OCI-LY7 (cell line): ENCODE data around the gene SMR3B. TPM values are rescaled to one million over a fixed set of nuclear protein-coding genes. Genes with fewer than 3 reads are reported as not detected.

Source experiments
- BruUV-seq: library from RNA; stranded (reverse); fragments of 400-500 nt; replicated peaks from 2 replicates; lab custom pipeline; 2021; lab: Mats Ljungman, UMichigan
- CTCF ChIA-PET: fragments of 300-600 bp; sonication (Branson Sonifier 250); formaldehyde crosslinking; loops from one replicate; lab custom pipeline; 2022; ENCODE audit warnings: antibody characterized with exemption; ENCODE audit not compliant: unreplicated experiment; lab: Charles Lee
- POLR2A ChIA-PET: fragments of 300-600 bp; sonication (Branson Sonifier 250); formaldehyde crosslinking; loops from one replicate; lab custom pipeline; 2022; ENCODE audit warnings: antibody characterized with exemption; lab: Charles Lee
- DNase-seq: peaks from one replicate; pipeline ENCODE4 v3.0.0-alpha.2; 2015; ENCODE audit warnings: low spot score
- H2AFZ ChIP-seq: fragments of 200-600 bp; sonication (generic), shearing (Covaris generic); 2 replicates; pipeline ENCODE4 v1.6.1; 2014; ENCODE audit warnings: mild to moderate bottlenecking, antibody characterized with exemption, low read length, moderate library complexity
- H3K27ac ChIP-seq: fragments of 200-600 bp; sonication (generic); 2 replicates; pipeline ENCODE4 v1.5.1; 2014; ENCODE audit warnings: mixed run types, low read depth, mild to moderate bottlenecking, moderate library complexity, low read length, inconsistent platforms; ENCODE audit not compliant: poor library complexity, severe bottlenecking
- H3K36me3 ChIP-seq: fragments of 200-600 bp; sonication (generic); 2 replicates; pipeline ENCODE4 v1.6.1; 2014; ENCODE audit warnings: mild to moderate bottlenecking, antibody characterized with exemption, low read length, moderate library complexity, mixed read lengths; ENCODE audit not compliant: insufficient read depth
- H3K4me1 ChIP-seq: fragments of 200-600 bp; sonication (generic); 2 replicates; pipeline ENCODE4 v1.5.1; 2014; ENCODE audit warnings: mild to moderate bottlenecking, low read length; ENCODE audit not compliant: insufficient read depth, poor library complexity, severe bottlenecking
- H3K4me2 ChIP-seq: fragments of 200-600 bp; sonication (generic); 2 replicates; pipeline ENCODE4 v1.6.1; 2014; ENCODE audit warnings: mild to moderate bottlenecking, low read length
- H3K4me3 ChIP-seq: fragments of 200-600 bp; sonication (generic); 2 replicates; pipeline ENCODE4 v1.5.1; 2014; ENCODE audit warnings: mild to moderate bottlenecking, low read depth, low read length; ENCODE audit not compliant: poor library complexity, severe bottlenecking
- H3K79me2 ChIP-seq: fragments of 200-600 bp; sonication (generic); 2 replicates; pipeline ENCODE4 v1.6.1; 2016; ENCODE audit warnings: low read depth, mild to moderate bottlenecking, low read length, moderate library complexity, mixed read lengths; ENCODE audit not compliant: insufficient read depth
- H3K9me2 ChIP-seq: fragments of 200-600 bp; sonication (generic); 2 replicates; pipeline ENCODE4 v1.6.1; 2016; ENCODE audit warnings: mild to moderate bottlenecking, low read length, mixed read lengths; ENCODE audit not compliant: insufficient read depth
- H3K9me3 ChIP-seq: fragments of 200-600 bp; sonication (generic); 2 replicates; pipeline ENCODE4 v1.6.1; 2014; ENCODE audit warnings: mild to moderate bottlenecking, mixed run types, low read length, mixed read lengths
- H4K20me1 ChIP-seq: fragments of 200-600 bp; sonication (generic); 2 replicates; pipeline ENCODE4 v1.6.1; 2014; ENCODE audit warnings: mild to moderate bottlenecking, antibody characterized with exemption, low read length, moderate library complexity, mixed read lengths; ENCODE audit not compliant: insufficient read depth
- EZH2phosphoT487 ChIP-seq: fragments of 200-600 bp; sonication (generic); IDR thresholded peaks from 2 replicates; pipeline ENCODE4 v1.6.1; 2018; ENCODE audit warnings: low read depth, borderline replicate concordance, mild to moderate bottlenecking, mixed run types, antibody characterized with exemption, low read length, moderate library complexity, mixed read lengths
- intact Hi-C: fragments of 100-400 bp; cut with micrococcal nuclease; formaldehyde crosslinking; loops from one replicate; pipeline ENCODE4 v1.10.0; 2022; ENCODE audit not compliant: unreplicated experiment
- total RNA-seq, 2 experiments: library from RNA; depleted of rRNA in 1 of 2; stranded (reverse); fragments of >200 nt in 1 of 2; shearing (Covaris generic) in 1 of 2; gene quantifications; 2 replicates each; pipeline ENCODE4 v1.2.3, GENCODE V29; 2014 to 2022
- TF ChIP-seq, protein P1 (sequence below): fragments of 200-600 bp; sonication (generic); conservative IDR thresholded peaks from 2 replicates; pipeline ENCODE4 v1.5.1; 2014; ENCODE audit warnings: mild to moderate bottlenecking, antibody characterized with exemption, low read length, moderate library complexity, mixed read lengths

The SMR3B gene
- total RNA-seq, 2 experiments from 2014 or later = not detected

DNA sequence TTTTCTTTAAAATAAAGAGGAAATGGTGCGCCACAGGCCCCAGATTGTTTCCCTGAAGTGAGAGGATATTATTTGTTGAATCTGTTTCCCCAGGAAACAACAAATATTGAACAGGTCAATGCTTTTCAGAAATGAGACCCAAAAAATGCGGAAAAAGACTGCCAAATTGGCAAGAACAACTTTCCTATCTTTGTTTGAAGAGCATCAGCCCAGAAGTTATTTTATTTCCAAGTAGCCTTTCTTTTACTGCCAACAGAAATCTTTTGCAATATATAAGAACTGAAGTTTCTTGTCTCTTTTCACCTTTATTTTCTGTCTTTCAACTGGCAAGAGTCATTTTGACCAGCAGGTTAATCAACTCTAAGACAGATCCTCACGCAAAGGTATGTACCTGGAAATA, 22.5 kb upstream of the SMR3B start, which contains the start of gene SMR3A:
SMR3A (plus strand) TSS at position 301 of the 400 bp plus-strand sequence. CDS start 1,356 bp downstream, outside the sequence.
- CTCF ChIA-PET = no interaction called here

DNA sequence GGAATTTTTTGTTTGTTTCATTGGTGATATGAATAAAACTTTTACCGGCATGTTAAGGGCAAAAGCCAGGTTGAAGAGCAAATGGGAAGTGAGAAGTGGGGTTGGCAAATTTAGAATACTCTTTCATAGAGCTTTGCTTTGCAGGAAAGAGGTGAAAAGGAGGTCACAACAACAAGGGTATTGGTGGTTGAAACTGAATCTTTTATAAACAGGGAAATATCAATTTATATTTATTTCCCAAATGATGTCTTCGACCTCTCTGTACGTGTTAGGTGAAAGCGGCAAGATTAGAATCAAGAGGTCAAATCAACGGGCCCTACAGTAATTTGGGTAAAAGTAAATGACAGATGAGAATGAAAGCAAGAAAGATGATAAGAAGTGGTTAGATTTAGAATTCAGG, 18.9 kb upstream of the SMR3B start:
- H4K20me1 ChIP-seq = no peaks in the 10 kb centered on the region
- CTCF ChIA-PET = no interaction called here
- DNase-seq = no peak

More for the DNA sequence above, 22.5 kb upstream of the SMR3B start, which contains the start of gene SMR3A:
- no TSS peak for BruUV-seq
- Histone ChIP-seq H3K79me2 (no peaks in the 10 kb centered on the region), H3K36me3 (no peaks in the 10 kb centered on the region), H3K4me1 (no peaks in the 10 kb centered on the region), H3K9me2 (no peaks in the 10 kb centered on the region), H3K4me2 (no peak within 1 kb of the TSS), H3K9me3 (no peaks in the 10 kb centered on the region), H3K27ac (no peak within 1 kb of the TSS), H2AFZ (no peak within 1 kb of the TSS), H3K4me3 (no peak within 1 kb of the TSS), H4K20me1 (no peaks in the 10 kb centered on the region)
- intact Hi-C loops = no loop called here
- POLR2A ChIA-PET = no interaction called here
- DNase-seq = no peak
- TF ChIP-seq, protein P1, sequence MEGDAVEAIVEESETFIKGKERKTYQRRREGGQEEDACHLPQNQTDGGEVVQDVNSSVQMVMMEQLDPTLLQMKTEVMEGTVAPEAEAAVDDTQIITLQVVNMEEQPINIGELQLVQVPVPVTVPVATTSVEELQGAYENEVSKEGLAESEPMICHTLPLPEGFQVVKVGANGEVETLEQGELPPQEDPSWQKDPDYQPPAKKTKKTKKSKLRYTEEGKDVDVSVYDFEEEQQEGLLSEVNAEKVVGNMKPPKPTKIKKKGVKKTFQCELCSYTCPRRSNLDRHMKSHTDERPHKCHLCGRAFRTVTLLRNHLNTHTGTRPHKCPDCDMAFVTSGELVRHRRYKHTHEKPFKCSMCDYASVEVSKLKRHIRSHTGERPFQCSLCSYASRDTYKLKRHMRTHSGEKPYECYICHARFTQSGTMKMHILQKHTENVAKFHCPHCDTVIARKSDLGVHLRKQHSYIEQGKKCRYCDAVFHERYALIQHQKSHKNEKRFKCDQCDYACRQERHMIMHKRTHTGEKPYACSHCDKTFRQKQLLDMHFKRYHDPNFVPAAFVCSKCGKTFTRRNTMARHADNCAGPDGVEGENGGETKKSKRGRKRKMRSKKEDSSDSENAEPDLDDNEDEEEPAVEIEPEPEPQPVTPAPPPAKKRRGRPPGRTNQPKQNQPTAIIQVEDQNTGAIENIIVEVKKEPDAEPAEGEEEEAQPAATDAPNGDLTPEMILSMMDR = no peak
- TF ChIP-seq EZH2phosphoT487 = no peak

DNA sequence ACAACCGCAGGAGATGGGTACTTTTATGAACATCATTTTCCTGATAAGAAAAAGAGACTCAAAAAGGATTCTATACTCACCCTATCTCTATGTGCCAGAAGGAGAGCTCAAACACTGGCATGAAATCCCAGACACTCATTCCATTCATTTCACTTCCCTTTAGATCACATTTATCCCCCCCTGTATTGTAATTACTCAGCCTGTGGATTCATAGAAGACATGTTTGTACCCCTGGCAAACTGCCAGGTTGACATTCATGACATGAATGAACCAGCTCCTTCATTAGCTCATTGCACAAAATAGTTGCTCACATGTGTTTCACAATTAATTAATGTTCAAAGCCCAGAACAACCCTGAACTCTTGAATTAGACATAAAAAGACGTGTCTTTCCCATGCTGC, 17.5 kb upstream of the SMR3B start:
- Histone ChIP-seq H3K4me1 (no peaks in the 10 kb centered on the region), H3K27ac (no peak overlapping the region), H3K79me2 (no peaks in the 10 kb centered on the region), H3K4me2 (no peak overlapping the region), H3K36me3 (no peaks in the 10 kb centered on the region), H4K20me1 (no peaks in the 10 kb centered on the region), H3K4me3 (no peak overlapping the region), H3K9me2 (no peaks in the 10 kb centered on the region), H2AFZ (no peak overlapping the region), H3K9me3 (no peaks in the 10 kb centered on the region)
- no peak for DNase-seq
- ChIA-PET POLR2A (interaction anchor here (0.7 kb wide), 1 partner anchor 21 kb away, joined by 3 read pairs; no protein-coding TSS in a partner anchor), CTCF (no interaction called here)
- intact Hi-C loops = no loop called here
- no peak for TF ChIP-seq EZH2phosphoT487
- TF ChIP-seq, protein P1 = no peak
- no TSS peak for BruUV-seq

More for the DNA sequence above, 18.9 kb upstream of the SMR3B start:
- H3K9me2 ChIP-seq = no peaks in the 10 kb centered on the region
- no peaks in the 10 kb centered on the region for H3K9me3 ChIP-seq
- POLR2A ChIA-PET = interaction anchor here (1.3 kb wide), 1 partner anchor 50 kb away, joined by 4 read pairs; no protein-coding TSS in a partner anchor
- no peak overlapping the region for H3K4me2 ChIP-seq
- no TSS peak for BruUV-seq
- TF ChIP-seq EZH2phosphoT487 = no peak
- TF ChIP-seq, protein P1 = no peak
- no peak overlapping the region for H3K4me3 ChIP-seq
- H3K27ac ChIP-seq = no peak overlapping the region
- H3K4me1 ChIP-seq = no peaks in the 10 kb centered on the region
- H3K79me2 ChIP-seq = no peaks in the 10 kb centered on the region
- intact Hi-C loops = no loop called here
- H2AFZ ChIP-seq = no peak overlapping the region
- no peaks in the 10 kb centered on the region for H3K36me3 ChIP-seq
